GM10266 (cell line): ENCODE results near the gene OLFML3.

Experiments used
- DNase-seq: peaks from one replicate; pipeline ENCODE4 v3.0.0; 2012; ENCODE audit errors: extremely low spot score
- TF ChIP-seq, protein P1 (sequence below): IDR thresholded peaks from 2 replicates; pipeline ENCODE4 v1.5.1; 2012; ENCODE audit warnings: mild to moderate bottlenecking, low read depth; ENCODE audit not compliant: control insufficient read depth, insufficient read depth; ENCODE audit errors: missing control alignments

The OLFML3 gene

DNA sequence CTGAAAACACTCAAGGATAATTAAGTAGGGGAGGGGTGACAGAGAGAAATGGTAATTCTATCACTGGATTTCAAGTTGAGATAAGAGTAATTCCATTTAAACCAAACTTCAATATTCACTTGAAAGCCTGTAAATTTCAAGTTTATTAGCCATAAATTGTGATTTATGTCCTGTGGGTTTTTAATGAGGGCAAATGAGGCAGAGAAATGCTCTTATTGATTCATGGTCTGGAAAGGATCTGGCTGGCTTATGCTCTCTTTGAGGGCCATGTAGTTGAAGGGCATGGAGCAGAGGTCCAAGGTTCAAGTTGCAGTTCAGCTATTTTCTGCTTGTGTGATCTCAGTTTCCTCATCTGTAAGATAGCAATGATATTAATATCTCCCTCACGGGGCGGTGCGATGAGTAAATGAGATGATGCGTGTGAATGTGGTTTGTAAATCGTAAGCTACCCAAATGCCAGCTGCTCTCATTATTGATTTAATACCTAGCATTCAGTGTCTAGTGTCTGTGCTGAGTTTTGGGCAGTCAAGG, 12.3 kb downstream of the OLFML3 start:
- TF ChIP-seq, protein P1, sequence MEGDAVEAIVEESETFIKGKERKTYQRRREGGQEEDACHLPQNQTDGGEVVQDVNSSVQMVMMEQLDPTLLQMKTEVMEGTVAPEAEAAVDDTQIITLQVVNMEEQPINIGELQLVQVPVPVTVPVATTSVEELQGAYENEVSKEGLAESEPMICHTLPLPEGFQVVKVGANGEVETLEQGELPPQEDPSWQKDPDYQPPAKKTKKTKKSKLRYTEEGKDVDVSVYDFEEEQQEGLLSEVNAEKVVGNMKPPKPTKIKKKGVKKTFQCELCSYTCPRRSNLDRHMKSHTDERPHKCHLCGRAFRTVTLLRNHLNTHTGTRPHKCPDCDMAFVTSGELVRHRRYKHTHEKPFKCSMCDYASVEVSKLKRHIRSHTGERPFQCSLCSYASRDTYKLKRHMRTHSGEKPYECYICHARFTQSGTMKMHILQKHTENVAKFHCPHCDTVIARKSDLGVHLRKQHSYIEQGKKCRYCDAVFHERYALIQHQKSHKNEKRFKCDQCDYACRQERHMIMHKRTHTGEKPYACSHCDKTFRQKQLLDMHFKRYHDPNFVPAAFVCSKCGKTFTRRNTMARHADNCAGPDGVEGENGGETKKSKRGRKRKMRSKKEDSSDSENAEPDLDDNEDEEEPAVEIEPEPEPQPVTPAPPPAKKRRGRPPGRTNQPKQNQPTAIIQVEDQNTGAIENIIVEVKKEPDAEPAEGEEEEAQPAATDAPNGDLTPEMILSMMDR = no peak
- no peak for DNase-seq

DNA sequence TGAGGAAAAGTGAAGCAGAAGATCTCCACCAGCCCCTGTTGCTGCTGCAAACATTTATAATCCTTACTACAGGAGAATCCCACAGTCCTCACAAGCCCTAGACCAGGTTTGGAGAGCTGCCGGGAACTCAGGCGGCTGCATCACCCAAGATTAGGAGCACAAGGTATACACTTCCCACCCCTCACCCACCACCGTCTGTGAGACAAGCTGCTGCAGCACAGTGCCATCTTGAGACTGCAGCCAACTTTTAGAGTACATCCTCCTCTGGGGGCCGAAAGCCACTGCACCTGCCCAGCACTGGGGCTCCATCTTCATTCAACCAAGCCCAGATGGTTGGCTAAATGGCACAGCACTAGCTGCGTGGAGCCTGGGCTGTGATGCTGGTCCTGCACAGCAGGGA, 13.8 kb downstream of the OLFML3 start:
- TF ChIP-seq, protein P1 = no peak
- DNase-seq = no peak

DNA sequence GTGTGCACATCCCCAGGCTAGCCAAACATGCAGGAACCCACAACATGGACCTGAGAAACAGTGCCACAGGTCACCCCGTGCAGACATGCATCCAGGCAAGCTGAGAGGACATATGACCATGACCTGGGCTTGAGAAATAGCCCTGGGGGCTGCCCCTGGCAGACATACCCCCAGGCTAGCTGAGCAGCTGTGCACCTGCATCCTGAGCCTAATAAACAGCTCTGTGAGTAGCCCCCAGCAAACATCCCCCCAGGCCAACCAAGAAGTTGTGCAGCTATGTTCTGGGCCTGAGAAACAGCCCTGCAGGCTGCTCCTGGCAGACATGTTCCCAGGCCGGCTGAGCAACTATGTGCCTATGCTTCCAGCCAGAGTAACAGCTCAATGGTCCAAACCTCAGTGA, 14.5 kb downstream of the OLFML3 start:
- TF ChIP-seq, protein P1 = no peak
- no peak for DNase-seq

DNA sequence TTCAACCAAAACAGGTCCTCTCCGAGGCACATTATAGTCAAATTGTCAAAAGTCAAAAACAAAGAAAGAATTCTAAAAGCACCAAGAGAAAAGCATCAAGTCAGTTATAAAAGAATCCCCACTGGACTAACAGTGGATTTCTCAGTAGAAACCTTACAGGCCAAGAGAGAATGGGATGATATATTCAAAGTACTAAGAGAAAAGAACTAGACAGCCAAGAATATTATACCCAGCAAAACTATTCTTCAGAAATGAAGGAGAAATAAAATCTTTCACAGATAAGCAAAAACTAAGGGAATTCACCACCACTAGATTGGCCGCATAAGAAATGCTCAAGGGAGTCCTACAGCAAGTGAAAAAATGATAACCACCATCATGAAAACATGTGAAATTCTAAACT, 16.1 kb downstream of the OLFML3 start:
- no peak for DNase-seq
- TF ChIP-seq, protein P1 = no peak

DNA sequence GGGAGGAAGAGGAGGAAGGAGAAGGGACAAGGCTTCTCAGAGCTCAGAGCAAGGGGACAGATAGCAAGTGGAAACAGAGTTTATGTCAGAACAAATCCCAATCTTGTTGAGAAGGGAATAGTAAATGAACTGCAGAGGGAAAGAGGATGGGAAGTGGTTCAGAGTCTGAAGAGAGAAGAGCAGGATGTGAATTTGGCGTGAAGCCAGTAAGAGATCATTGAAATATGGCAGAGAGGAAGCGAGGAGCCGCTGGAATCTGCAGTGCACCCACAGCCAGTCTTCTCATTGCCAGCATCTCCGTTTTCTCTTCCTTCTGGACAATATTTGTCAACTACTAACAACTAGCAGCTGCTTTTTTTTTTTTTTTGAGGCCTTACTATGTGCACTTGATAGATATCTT, 19.1 kb downstream of the OLFML3 start:
- no peak for DNase-seq
- TF ChIP-seq, protein P1 = no peak

DNA sequence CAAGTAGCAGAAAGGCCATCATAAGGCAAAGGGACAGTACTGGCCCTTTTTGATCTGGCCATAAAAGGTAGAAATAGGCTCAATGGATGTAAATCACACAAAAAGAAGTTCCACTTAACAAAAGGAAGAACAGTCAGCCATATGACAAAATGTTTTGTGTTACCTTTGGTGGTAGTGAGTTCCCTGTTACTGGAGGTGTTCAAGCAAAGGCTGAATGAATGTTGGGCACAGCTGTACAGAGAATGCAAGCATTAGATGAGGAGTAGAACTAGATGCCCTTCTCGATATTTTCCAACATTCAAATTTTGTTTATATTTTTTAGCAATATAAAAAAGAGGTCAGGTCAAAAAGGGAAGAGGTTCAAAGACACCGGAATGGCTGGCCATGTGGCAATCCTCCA, 20.0 kb downstream of the OLFML3 start:
- DNase-seq = no peak
- TF ChIP-seq, protein P1 = no peak

DNA sequence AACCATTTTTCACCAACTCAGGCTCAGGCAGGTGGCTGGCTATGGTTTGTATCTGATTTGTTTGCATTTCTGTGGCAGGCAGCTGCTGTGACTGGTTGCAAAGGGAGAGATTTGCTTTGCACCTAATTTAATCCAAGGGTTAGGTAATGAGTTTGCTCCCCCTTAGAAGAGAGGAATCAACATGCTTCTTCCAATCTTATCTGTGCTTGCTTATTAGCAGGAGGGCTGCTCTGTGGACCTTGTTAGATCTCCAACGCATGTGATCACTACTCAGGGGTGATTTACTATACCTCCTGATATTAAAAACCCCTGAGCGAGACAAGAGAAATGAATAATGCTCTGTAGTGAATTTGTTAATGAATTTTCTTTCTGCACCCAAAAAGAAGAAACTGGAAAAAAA, 20.5 kb downstream of the OLFML3 start:
- TF ChIP-seq, protein P1 = no peak
- no peak for DNase-seq
